HFF-Myc (cell line): ENCODE results near the gene PFDN1.

Experiments
- DNase-seq: peaks from one replicate; pipeline ENCODE4 v3.0.0-alpha.2; 2011; ENCODE audit warnings: low read depth; ENCODE audit errors: extremely low read depth
- H3K4me3 ChIP-seq: replicated peaks from 2 replicates; pipeline ENCODE4 v1.5.1; 2011; ENCODE audit warnings: low read depth, mild to moderate bottlenecking, control low read depth, low read length
- CTCF ChIP-seq: IDR thresholded peaks from 2 replicates; pipeline ENCODE4 v1.5.1; 2012; ENCODE audit warnings: mild to moderate bottlenecking, low read depth, low read length, control low read depth; ENCODE audit errors: missing control alignments

The PFDN1 gene

GRCh38 chr5:140249536-140249935 is 53.4 kb downstream of the PFDN1 start:
- TF ChIP-seq CTCF: no peak
- DNase-seq: no peak
- H3K4me3 ChIP-seq: no peak overlapping the region

- DNase-seq: no peak
- H3K4me3 ChIP-seq: no peak overlapping the region
- TF ChIP-seq CTCF: no peak
Observed at GRCh38 chr5:140248414-140248813, 54.5 kb downstream of the PFDN1 start.

DNA sequence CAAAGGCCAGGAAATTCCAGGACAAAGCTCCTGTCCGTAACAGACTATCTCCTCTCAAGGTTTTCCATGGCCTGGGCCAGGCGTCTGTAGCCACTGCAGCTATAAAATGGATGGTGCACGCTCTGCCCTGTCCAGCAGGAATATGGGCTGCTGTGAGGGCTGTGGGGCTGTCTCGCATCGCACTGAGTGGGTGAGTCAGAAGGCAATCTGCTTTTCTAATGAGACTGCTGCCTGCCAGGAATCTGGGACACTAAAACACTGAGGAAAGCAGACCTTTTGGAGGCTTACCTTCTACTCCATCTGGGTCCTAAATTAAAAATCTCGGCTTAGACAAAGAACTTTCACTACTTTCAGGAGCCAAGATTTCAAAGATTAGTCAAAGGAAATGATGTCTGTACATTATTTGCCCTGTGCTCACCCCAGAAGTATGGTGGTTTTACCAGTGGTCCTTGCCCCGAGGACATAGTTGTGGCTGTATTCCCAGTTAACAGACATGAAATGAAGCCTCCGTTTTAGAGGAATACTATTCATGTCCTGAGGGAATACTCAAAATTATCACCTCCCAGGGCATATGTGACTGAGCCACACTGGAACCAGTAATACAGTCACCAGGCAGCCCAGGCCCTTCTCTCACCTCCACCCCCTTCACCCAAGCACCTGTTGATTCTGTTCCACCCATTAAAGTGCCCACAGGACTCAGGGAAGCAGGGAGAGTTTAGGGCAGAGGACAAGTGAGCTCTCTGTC is 56.4 kb downstream of the PFDN1 start:
- peak; percentile 20 for DNase-seq
- TF ChIP-seq CTCF: no peak
- H3K4me3 ChIP-seq: no peak overlapping the region

DNA sequence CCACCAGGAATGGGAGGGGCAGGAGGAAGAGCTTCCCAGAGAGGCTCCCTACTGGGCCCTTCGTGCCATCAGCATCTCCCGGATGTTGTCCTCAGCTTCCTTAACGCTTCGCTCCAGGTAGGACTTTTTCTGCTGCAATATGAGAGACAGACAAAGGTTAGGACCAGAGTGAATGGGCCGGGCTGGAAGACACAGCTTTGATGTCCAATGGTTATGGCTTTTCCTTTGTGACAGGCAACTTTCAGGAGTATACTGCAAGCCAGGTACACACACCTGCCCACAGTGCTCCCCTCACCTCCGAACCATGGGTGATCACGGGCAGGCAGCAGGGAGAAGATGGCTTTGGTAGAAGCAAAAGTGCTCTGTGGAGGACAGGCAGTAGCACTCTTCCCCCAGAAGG is 57.0 kb downstream of the PFDN1 start:
- TF ChIP-seq CTCF: no peak
- no peak overlapping the region for H3K4me3 ChIP-seq
- no peak for DNase-seq

- H3K4me3 ChIP-seq: no peak overlapping the region
- DNase-seq: no peak
- TF ChIP-seq CTCF: no peak
Observed at GRCh38 chr5:140245341-140245740, 57.6 kb downstream of the PFDN1 start.

DNA sequence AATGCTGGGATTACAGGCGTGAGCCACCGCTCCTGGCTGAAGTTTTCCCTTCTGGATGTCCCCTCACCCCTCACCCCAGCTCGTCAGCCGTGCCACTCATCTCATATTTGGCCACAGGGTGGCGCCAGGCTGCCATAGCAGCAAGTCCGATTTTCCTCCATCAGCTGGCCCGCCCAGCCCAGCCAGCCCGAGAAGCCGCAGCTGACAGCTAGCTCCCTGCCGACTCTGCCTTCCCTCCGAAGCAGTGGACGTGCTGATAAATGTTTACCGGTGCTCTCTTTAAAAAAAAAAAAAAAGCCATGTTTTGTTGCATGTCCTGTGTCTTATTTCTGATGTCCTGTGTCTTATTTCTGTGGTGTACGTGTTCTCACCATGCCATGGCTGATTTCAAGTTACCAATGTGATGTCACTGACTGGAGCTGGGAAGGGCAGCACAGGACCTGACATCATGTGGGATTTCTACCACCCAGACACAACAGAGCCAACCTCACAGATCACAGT is 58.3 kb downstream of the PFDN1 start:
- H3K4me3 ChIP-seq: no peak overlapping the region
- DNase-seq: peak; percentile 45
- TF ChIP-seq CTCF: peak; percentile 71
